NB4 (cell line): ENCODE results near the gene CCNYL1.

Source experiments
- CTCF ChIP-seq: IDR thresholded peaks from one replicate; pipeline ENCODE4 v1.5.1; 2012; ENCODE audit warnings: low read depth, low read length
- MYC ChIP-seq: IDR thresholded peaks from 2 replicates; pipeline ENCODE4 v1.6.1; 2011; ENCODE audit warnings: low read depth, low read length
- POLR2A ChIP-seq: IDR thresholded peaks from 2 replicates; pipeline ENCODE4 v1.6.1; 2011; ENCODE audit warnings: mild to moderate bottlenecking; ENCODE audit not compliant: insufficient read length; ENCODE audit errors: extremely low read depth

DNA sequence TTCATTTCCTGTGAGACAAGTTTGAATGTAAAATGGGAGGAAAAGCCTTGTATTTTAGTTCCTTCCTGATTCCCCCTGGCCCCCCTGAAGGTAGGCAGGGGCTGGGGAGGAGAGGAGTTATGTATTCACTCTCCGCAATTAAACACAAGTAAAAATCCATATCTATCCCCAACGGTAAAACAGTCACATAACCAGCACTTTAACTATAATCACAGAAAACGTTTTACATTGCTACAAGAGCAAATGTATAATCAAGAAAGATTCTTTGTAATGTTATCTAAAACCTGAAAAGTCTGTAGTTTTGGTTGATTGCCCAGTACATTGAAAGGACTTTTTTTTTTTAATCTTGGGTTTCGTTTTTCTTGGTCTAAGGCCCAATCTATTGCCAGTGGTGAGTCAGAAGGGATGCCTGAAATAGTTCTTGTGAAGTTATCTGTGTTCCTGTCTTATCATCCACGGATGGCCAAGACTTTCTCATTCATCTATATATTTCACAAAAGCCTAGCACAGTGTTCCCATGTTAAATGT lies 34.5 kb upstream of the CCNYL1 start:
- no peak for TF ChIP-seq CTCF
- no peak for TF ChIP-seq POLR2A
- no peak for TF ChIP-seq MYC
